H1 (cell line): Measurements from ENCODE around the gene TMEM82. TPM values are rescaled to one million over a fixed set of nuclear protein-coding genes. Genes with fewer than 3 reads are reported as not detected.

Experiments used
- CTCF ChIP-seq, 3 experiments: IDR thresholded peaks; 1 replicate in 2 of 3; 2 replicates in 1 of 3; pipeline versions ENCODE4 v1.5.1 to v1.6.1; 2011; ENCODE audit warnings: low read length in 3 of 3, mild to moderate bottlenecking in 3 of 3, inconsistent platforms in 2 of 3, low read depth in 1 of 3, moderate library complexity in 1 of 3; ENCODE audit not compliant: insufficient read depth in 1 of 3; ENCODE audit errors: control extremely low read depth in 1 of 3
- RXRA ChIP-seq: IDR thresholded peaks from 2 replicates; pipeline ENCODE4 v1.6.1; 2011; ENCODE audit warnings: low read depth, mild to moderate bottlenecking, low read length, moderate library complexity; ENCODE audit not compliant: insufficient read depth
- polyA plus RNA-seq, 7 experiments: library from polyadenylated mRNA; depleted of rRNA in 3 of 7; stranded (reverse) in 5 of 7; unstranded in 2 of 7; fragments of >200 nt in 5 of 7; fragments of 200-250 nt in 2 of 7; gene quantifications; 1 replicate in 5 of 7; 2 replicates in 1 of 7; 4 replicates in 1 of 7; pipeline versions ENCODE4 v1.2.1 to v1.2.3, GENCODE V29; 2011 to 2013; ENCODE audit warnings: missing spikeins in 2 of 7, mixed read lengths in 2 of 7
- total RNA-seq: library from RNA; stranded (reverse); fragmentation: NEBNext Ultra II Directional; extraction: Animal tissue kit (Norgen Biotek cat#: 25700); gene quantifications from 2 replicates; pipeline ENCODE4 v1.2.1, GENCODE V29; 2021

Gene TMEM82
- total and polyA plus RNA-seq, 2 of the 8 experiments (the other 6 are each of a cell fraction or from before 2014, with no cell fraction given), result 0.32 to 2.1 TPM

GRCh38 chr1:15730936-15731335, 11.4 kb upstream of the TMEM82 start (continued):
- TF ChIP-seq CTCF (IDR thresholded peaks at IDR 0.05; ENCODE audit: control extremely low read depth in 1 of 3, insufficient read depth in 1 of 3, low read depth in 1 of 3, low read length in 3 of 3), result no peak
- TF ChIP-seq RXRA, result no peak
- TF ChIP-seq, all 59 proteins: peak for 0
